NT2/D1 (cell line): ENCODE measurements around the gene FOXO3.

Experiments
- YY1 ChIP-seq: IDR thresholded peaks from 2 replicates; pipeline ENCODE4 v1.6.1; 2011; ENCODE audit not compliant: insufficient read length, insufficient read depth
- ZNF274 ChIP-seq: IDR thresholded peaks from 2 replicates; pipeline ENCODE4 v1.6.1; 2011; ENCODE audit warnings: mild to moderate bottlenecking, low read depth, low read length

GRCh38 chr6:108730635-108731515 lies 170.2 kb downstream of the FOXO3 start:
- TF ChIP-seq ZNF274 (no peak), YY1 (no peak)
